ENCODE data around the gene CPSF4L.

The CPSF4L gene

GRCh38 chr17:73224663-73225305 lies 36.9 kb downstream of the CPSF4L start:
- TF ChIP-seq SPI1 (IDR thresholded peaks at IDR 0.05; ENCODE audit: borderline replicate concordance, low read depth) (no peak), POLR2AphosphoS5 (IDR thresholded peaks at IDR 0.05; ENCODE audit: low read depth) (no peak), GABPA (IDR thresholded peaks at IDR 0.05; ENCODE audit: low read depth) (no peak), CTCF (IDR thresholded peaks at IDR 0.05; ENCODE audit: insufficient read depth, low read length) (no peak)
- H3K4me3 ChIP-seq (replicated peaks; ENCODE audit: insufficient read depth, low read length): no peak overlapping the region
- no peak overlapping the region for H3K27ac ChIP-seq (replicated peaks)
- no peaks in the 10 kb centered on the region for H3K27me3 ChIP-seq (ENCODE audit: insufficient read depth, poor library complexity, severe bottlenecking)
- no peak for DNase-seq (ENCODE audit: low read depth in 1 of 2, low spot score in 1 of 2)

- no peak overlapping the region for H3K4me3 ChIP-seq (replicated peaks; ENCODE audit: insufficient read depth, low read length)
- H3K27ac ChIP-seq (replicated peaks): no peak overlapping the region
- TF ChIP-seq REST (IDR thresholded peaks at IDR 0.05; ENCODE audit: insufficient replicate concordance, low read depth) (no peak), GABPA (IDR thresholded peaks at IDR 0.05; ENCODE audit: low read depth) (no peak), CTCF (IDR thresholded peaks at IDR 0.05; ENCODE audit: insufficient read depth, low read length) (no peak), SPI1 (IDR thresholded peaks at IDR 0.05; ENCODE audit: borderline replicate concordance, low read depth) (no peak), POLR2AphosphoS5 (IDR thresholded peaks at IDR 0.05; ENCODE audit: low read depth) (no peak)
- no peaks in the 10 kb centered on the region for H3K27me3 ChIP-seq (ENCODE audit: insufficient read depth, poor library complexity, severe bottlenecking)
- no peak for DNase-seq (ENCODE audit: low read depth in 1 of 2, low spot score in 1 of 2)
These were observed 37.4 kb downstream of the CPSF4L start for GRCh38 chr17:73224237-73224636.

GRCh38 chr17:73223626-73224230 lies 38.0 kb downstream of the CPSF4L start:
- Histone ChIP-seq H3K27ac (replicated peaks) (no peak overlapping the region), H3K27me3 (ENCODE audit: insufficient read depth, poor library complexity, severe bottlenecking) (no peaks in the 10 kb centered on the region), H3K4me3 (replicated peaks; ENCODE audit: insufficient read depth, low read length) (no peak overlapping the region)
- TF ChIP-seq POLR2AphosphoS5 (IDR thresholded peaks at IDR 0.05; ENCODE audit: low read depth) (no peak), CTCF (IDR thresholded peaks at IDR 0.05; ENCODE audit: insufficient read depth, low read length) (no peak)
- no peak for DNase-seq (ENCODE audit: low read depth in 1 of 2, low spot score in 1 of 2)

- Histone ChIP-seq H3K27me3 (ENCODE audit: insufficient read depth, poor library complexity, severe bottlenecking) (no peaks in the 10 kb centered on the region), H3K4me3 (replicated peaks; ENCODE audit: insufficient read depth, low read length) (no peak overlapping the region), H3K27ac (replicated peaks) (no peak overlapping the region)
- no peak for TF ChIP-seq REST (IDR thresholded peaks at IDR 0.05; ENCODE audit: insufficient replicate concordance, low read depth)
- no peak for DNase-seq (ENCODE audit: low read depth in 1 of 2, low spot score in 1 of 2)
These were observed 46.2 kb downstream of the CPSF4L start for GRCh38 chr17:73215447-73215846.

All from HL-60 (cell line).